NCI-H2107 (cell line): ENCODE results near the gene AOPEP.

Source experiments
- DNase-seq: peaks from one replicate; lab custom pipeline; 2025; lab: John Stamatoyannopoulos, UW

The AOPEP gene

DNA sequence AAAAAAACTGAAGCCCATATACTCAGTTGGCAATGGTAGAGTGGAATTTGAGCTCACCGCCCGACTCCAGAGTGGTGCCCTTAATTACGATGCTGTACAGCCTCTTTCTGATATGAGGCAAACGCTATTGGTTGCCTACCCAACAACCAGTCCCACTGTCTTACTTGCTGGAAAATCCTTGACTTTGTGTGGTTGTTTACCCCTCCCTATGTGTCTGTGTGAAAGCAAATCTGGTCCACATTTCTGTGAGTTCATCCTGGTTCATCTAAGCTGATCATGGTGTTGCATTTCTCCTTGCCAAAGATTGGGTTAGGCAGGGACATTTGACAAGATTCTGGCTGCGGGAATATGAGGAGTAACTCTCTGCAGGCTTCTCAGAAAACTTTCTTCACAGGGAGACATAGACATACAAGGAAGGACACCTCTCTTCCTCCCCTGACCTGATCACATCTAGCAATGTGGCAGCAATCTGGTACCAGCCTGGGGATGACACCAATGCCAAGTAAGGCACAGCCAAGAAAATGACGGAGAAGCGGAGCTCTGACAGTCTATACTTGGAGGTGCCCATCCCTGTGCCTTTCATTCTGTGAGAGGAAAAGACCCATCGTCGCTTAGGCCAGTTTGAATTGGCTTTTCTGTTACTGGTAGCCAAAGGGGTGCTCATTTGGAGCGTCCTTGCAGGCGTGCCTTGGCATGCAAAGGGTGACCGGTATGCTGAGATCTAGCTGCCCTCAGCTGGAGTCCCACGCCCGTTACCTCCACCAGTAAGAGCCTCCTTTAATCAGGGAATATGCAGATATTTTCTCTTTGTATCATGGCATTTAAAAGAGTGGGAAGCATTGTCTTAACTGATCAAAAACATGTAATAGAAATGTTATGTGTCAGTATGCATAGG, 124.3 kb downstream of the AOPEP start:
- DNase-seq = no peak

DNA sequence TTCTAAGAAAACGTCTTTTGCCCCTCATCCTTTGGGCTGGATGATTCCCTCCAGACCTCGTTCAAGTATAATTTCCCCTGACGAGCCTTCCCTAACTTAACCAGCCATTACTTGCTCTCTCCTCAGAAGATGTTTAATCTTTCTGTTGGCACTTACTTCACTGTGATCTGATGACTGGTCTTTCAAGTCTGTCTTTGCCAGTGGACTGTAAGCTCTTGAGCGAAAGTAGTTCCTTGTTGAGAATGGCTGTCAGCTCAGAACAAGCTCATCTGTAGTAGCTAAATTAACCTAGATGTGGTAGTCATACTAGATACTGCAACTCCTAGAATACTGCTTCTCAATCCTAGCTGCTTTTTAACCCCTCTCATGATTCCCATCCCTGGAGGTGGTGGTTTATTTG, 125.0 kb downstream of the AOPEP start:
- no peak for DNase-seq

GRCh38 chr9:94851892-94852291, 125.4 kb downstream of the AOPEP start:
- no peak for DNase-seq

DNA sequence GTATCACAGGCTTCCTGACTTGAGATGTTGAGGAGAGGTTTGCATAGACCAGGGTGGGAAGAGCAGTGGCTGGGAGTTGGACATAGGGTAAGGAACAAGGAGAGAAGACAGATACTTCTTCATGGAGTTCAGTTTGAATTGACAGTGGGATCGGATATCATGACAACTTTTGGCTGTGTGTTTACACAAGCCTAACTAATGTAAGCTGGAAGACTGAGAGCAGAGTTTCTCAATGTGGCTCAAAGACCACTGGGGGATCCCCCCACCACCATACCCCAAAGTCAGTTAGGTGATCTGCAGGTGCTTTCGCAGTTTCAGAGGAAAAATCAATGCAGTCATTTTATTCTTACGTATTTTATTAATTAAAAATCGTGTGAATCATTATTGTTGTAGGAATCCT, 125.9 kb downstream of the AOPEP start:
- DNase-seq = no peak

DNA sequence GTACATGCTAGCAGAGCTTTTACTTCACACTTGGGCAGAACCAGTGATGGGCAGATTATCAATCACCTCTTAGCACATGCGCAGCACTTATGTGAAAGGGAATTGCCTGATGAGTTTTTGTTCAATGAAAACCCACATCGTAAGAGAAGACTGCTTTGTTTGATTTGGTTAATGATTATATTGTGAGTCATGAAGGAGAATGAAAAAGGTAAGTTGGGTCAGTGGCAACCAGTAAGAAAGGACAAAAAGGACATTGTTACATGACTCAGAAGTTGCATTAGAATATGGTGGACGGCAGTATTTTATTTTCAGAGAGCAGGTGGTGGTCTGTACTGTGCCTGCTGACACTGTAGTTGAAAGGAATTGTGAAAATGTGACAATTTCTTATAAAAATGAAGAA, 127.4 kb downstream of the AOPEP start:
- no peak for DNase-seq

GRCh38 chr9:94855903-94856302, 129.4 kb downstream of the AOPEP start:
- no peak for DNase-seq

DNA sequence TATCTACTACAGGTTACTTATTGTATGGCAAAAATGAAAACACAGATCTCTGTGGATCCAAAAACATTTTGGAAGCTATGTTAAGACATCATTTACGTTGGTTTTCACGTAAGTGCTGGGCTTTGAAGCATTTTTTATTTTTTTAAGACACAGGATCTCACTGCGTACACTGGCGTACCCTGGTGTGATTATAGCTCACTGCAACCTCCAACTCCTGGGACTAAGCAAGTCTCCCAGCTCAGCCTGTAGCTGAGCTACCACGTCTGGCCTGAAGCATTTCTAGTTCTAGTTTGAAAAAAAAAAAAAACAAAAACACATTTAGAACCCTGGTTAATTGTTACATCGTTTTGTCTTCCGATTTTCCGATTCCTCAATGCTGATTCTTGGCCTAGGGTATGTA, 131.3 kb downstream of the AOPEP start:
- no peak for DNase-seq

DNA sequence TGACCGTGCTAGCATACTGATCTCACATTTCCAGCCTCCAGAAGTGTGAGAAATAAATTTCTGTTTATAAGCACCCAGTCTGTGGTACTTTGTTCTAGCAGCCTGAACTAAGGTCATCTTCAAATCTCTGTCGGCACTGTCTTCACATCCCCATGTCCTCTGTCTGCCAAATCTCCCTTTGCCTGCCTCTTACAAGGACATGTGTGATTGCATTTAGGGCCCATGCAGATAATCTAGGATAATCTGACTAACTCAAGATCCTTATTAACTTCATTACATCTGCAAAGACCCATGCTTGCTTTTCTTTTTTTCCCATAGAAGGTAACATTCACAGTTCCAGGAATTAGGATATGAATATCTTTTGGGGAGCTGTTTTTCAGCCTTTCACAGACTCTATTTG, 132.7 kb downstream of the AOPEP start:
- no peak for DNase-seq

DNA sequence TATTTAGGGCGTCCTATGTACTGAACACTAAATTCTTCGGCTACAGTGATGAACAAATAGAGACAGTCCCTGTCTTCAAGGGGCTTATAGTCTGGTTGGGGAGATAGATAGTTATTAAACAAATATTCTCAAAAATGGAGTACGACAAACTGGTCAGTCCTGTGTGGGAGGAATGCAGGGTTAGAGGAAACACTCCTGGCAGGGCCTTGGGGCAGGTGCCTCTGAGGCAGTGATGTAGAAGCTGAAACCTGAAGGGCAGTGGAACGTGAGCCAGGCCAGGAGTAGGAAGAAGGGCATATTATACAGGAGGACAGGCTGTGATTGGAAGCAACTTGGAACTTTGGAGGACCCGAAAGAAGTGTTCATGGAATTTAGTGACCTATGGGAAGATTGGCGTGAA, 133.4 kb downstream of the AOPEP start:
- no peak for DNase-seq

GRCh38 chr9:94860678-94861588, 134.4 kb downstream of the AOPEP start:
- no peak for DNase-seq

- no peak for DNase-seq
Observed at GRCh38 chr9:94861589-94862272, 135.2 kb downstream of the AOPEP start.

DNA sequence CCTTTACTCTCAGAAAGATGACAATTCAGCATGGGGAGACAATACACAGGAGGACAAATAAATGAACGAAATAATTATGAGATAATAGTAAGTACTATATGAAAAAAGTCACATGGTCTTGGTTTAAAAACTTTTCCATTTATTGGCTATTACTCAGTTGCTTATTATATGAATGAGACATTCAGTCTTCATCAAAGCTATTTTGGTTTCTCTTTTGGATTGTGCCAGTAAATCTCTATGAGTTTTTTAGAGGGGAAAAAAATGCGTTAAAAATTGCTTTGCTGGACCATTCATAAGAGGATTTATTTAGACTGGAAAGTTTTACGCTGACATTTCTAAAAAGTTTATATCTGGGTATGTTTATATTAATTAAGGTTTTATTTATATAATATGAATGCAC, 137.7 kb downstream of the AOPEP start:
- no peak for DNase-seq

- DNase-seq = no peak
Observed at GRCh38 chr9:94864862-94865509, 138.5 kb downstream of the AOPEP start.

DNA sequence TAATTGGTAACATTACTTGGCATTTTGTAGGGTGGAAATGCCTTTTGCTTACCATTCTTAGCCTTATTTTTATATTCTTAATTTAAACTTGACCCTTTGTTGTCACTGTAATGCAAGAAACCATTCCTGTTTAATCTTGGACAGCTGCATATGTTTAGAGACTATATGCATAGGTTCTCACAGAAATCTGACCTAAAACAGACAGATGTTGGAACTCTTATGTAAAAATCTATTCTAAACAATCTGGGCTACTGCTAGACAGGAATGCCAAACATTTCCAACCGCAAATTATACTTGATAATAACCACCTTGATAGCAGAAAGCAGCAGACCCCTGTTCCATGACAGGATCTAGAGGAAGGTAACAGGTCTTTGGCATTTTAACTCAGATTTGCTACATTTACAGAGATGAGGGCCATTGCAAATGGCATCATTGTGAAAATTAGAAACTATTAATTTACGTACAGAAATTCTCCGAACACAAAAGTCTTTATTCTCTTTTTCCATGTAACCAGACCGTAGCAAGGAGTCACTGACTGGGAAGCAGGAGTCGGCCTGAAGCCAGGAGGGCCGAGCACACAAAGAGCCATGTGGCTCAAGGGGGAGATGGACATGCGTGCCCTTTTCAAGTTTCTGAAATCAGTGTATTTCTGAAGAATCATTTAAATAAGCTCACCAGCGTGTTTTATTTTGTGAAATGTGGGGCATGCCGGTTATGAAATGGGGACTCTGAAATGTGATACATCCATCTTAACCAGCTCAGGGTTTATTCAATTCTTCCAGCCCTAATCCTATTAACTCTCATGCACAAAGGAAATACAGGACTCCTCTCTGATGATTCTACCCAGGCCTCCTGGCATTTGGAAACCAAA, 139.3 kb downstream of the AOPEP start:
- DNase-seq = no peak

- no peak for DNase-seq
Observed at GRCh38 chr9:94866770-94867169, 140.3 kb downstream of the AOPEP start.

- DNase-seq = no peak
Observed at GRCh38 chr9:94867281-94867841, 140.9 kb downstream of the AOPEP start.

DNA sequence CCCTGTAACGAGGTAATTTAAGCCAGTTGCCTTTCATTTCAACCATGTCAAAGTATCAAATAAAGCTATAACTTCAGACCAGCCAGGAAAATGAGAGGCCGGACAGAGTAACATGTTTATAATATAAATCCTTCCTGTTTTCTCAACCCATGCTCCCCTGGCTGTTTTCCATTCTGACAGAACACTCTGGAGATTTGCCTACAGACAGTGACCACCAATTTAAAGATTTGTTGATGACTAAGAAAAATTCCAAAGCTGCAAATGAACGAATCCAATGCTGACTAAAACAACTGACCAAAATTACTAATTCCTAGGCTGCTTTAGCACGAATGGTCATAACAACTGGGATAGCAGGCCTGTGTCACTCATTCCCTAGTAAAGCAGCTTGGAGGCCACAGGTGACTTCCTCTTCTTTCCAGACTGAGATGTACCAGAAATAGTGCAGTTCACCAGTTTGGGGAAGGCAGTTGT, 141.4 kb downstream of the AOPEP start:
- no peak for DNase-seq

DNA sequence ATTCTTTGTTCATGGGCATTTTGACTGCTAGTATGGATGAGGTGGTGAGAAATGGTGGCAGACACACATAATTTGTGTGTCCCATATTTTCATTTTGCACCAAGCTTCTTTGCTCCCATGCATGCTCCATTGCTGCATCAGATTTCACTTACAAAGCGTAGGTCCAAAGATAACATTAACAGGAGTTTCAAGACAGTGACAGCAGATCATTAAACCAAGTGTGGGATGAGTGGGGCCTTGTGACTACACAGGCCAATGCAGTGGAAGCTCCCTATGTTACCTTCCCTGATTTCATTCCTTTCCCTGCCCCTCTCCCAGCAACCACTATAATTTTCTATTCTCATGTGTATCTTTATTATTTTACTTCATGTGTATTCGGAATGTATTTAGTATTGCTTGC, 142.0 kb downstream of the AOPEP start:
- DNase-seq = no peak

DNA sequence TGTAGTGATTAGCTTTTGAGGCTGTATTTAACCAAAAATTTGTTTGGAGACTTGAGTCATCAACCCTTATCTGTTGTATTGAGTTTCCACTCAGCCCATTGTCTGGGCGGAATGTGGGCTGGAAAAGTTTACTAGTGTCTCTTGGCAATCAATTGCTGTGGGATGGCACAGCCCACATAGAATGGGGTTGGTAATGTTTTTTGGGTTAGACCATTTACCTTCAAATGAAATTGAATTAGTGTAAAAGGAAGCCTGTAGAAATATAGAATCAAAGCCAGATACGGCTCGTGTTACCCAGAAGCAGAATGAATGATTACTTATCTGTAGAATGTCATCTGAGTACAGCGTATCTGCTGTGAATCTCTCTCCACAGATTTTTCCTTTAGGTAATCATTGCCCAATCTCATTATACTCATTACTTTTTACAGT, 142.9 kb downstream of the AOPEP start:
- DNase-seq = no peak

GRCh38 chr9:94870465-94870792, 143.9 kb downstream of the AOPEP start:
- DNase-seq = no peak
